ENCODE data around the gene SCART1.
"Not testable (repeated sequence)": the region's sequence is repeated elsewhere in the genome, so short reads cannot be mapped to it uniquely, and the experiment has no call there.

Gene SCART1

GRCh38 chr10:133456041-133456951 lies 2.6 kb downstream of the SCART1 start:
- no peak for DNase-seq

GRCh38 chr10:133457100-133457841 lies 3.5 kb downstream of the SCART1 start:
- no peak for DNase-seq

GRCh38 chr10:133458021-133458709 lies 4.4 kb downstream of the SCART1 start:
- DNase-seq: no peak

- DNase-seq: no peak
Observed at GRCh38 chr10:133458710-133459453, 5.1 kb downstream of the SCART1 start.

GRCh38 chr10:133459454-133460207 lies 5.9 kb downstream of the SCART1 start:
- DNase-seq: no peak

- no peak for DNase-seq
Observed at GRCh38 chr10:133460208-133460769, 6.5 kb downstream of the SCART1 start.

GRCh38 chr10:133461027-133461426 lies 7.3 kb downstream of the SCART1 start:
- DNase-seq: no peak

- no peak for DNase-seq
Observed at GRCh38 chr10:133461841-133462240, 8.1 kb downstream of the SCART1 start.

- no peak for DNase-seq
Observed at GRCh38 chr10:133462512-133463305, 9.0 kb downstream of the SCART1 start.

GRCh38 chr10:133464582-133465031 lies 10.9 kb downstream of the SCART1 start:
- no peak for DNase-seq

GRCh38 chr10:133465191-133465949 lies 11.6 kb downstream of the SCART1 start:
- DNase-seq: no peak

GRCh38 chr10:133465950-133466474 lies 12.3 kb downstream of the SCART1 start:
- DNase-seq: no peak

- DNase-seq: no peak
Observed at GRCh38 chr10:133466683-133467275, 13.0 kb downstream of the SCART1 start.

GRCh38 chr10:133467286-133467911 lies 13.7 kb downstream of the SCART1 start:
- no peak for DNase-seq

GRCh38 chr10:133469205-133469604 lies 15.5 kb downstream of the SCART1 start:
- DNase-seq: not testable (repeated sequence)

- no peak for DNase-seq
Observed at GRCh38 chr10:133471300-133472109, 17.8 kb downstream of the SCART1 start.

- DNase-seq: no peak
Observed at GRCh38 chr10:133473270-133473669, 19.5 kb downstream of the SCART1 start.

- no peak for DNase-seq
Observed at GRCh38 chr10:133474027-133474426, 20.3 kb downstream of the SCART1 start.
